HCT116 (cell line): ENCODE results near the gene TMEM132D. TPM values are rescaled to one million over a fixed set of nuclear protein-coding genes. Genes with fewer than 3 reads are reported as not detected.

Experiments
- ATAC-seq: fragments of 200-7000 bp; cut with Tn5 transposase; 2 replicates; pipeline ENCODE4 v1.9.1; 2020; ENCODE audit warnings: mild to moderate bottlenecking, moderate library complexity
- BruUV-seq: library from RNA; stranded (reverse); fragments of 400-500 nt; replicated peaks from 2 replicates; lab custom pipeline; 2021; lab: Mats Ljungman, UMichigan
- CTCF ChIA-PET: fragments of 300-600 bp; sonication (Branson Sonifier 250); formaldehyde crosslinking; loops from one replicate; lab custom pipeline; 2021; ENCODE audit warnings: antibody characterized with exemption; lab: Charles Lee
- POLR2A ChIA-PET: fragments of 300-600, 350-600 bp; sonication (Branson Sonifier 250); formaldehyde crosslinking; loops from one replicate; lab custom pipeline; 2021; ENCODE audit warnings: antibody characterized with exemption; lab: Charles Lee
- RAD21 ChIA-PET, 2 experiments: fragments of 300-600 bp; sonication (Branson Sonifier 250); formaldehyde crosslinking; loops; one replicate each; lab custom pipeline; 2023; ENCODE audit warnings: low total read pairs in 2 of 2; ENCODE audit not compliant: uncharacterized antibody in 2 of 2, unreplicated experiment in 2 of 2, low non-redundant PET in 1 of 2; lab: Charles Lee
- DNase-seq: peaks from one replicate; pipeline ENCODE4 v3.0.0-alpha.2; 2010; ENCODE audit warnings: low read depth, low spot score
- H2AFZ ChIP-seq: fragments of 200-600 bp; shearing (Covaris generic), sonication (generic); 2 replicates; pipeline ENCODE4 v1.6.1; 2017; ENCODE audit warnings: low read depth, mixed run types, mixed read lengths, antibody characterized with exemption, low read length; ENCODE audit not compliant: poor library complexity, severe bottlenecking
- H3K27ac ChIP-seq: 2 replicates; pipeline ENCODE4 v1.5.1; 2012; ENCODE audit warnings: low read depth, low read length
- H3K27me3 ChIP-seq: fragments of 200-600 bp; sonication (generic); 2 replicates; pipeline ENCODE4 v1.6.1; 2016; ENCODE audit warnings: mixed run types, low read length, mixed read lengths; ENCODE audit not compliant: insufficient read depth
- H3K36me3 ChIP-seq, 2 experiments: fragments of 200-500 bp in 1 of 2; fragments of 200-600 bp in 1 of 2; sonication (Bioruptor generic) in 1 of 2; sonication (generic) in 1 of 2; 2 replicates each; pipeline versions ENCODE4 v1.5.1 to v1.6.1; 2014 to 2016; ENCODE audit warnings: low read length in 2 of 2, inconsistent platforms in 1 of 2, mixed read lengths in 1 of 2, mixed run types in 1 of 2; ENCODE audit not compliant: insufficient read depth in 2 of 2, control insufficient read depth in 1 of 2
- H3K4me1 ChIP-seq, 2 experiments: fragments of 200-600 bp in 1 of 2; sonication (generic) in 1 of 2; 2 replicates each; pipeline versions ENCODE4 v1.5.1 to v1.6.1; 2012 to 2017; ENCODE audit warnings: low read length in 2 of 2, inconsistent platforms in 1 of 2, mild to moderate bottlenecking in 1 of 2, mixed read lengths in 1 of 2, mixed run types in 1 of 2, moderate library complexity in 1 of 2; ENCODE audit not compliant: insufficient read depth in 2 of 2, control insufficient read depth in 1 of 2
- H3K4me2 ChIP-seq: fragments of 200-600 bp; sonication (generic); 2 replicates; pipeline ENCODE4 v1.6.1; 2017; ENCODE audit warnings: mixed run types, low read length, mixed read lengths
- H3K4me3 ChIP-seq, 2 experiments: fragments of 200-600 bp in 1 of 2; sonication (generic) in 1 of 2; replicated peaks in 1 of 2; 2 replicates each; pipeline ENCODE4 v1.5.1; 2011 to 2016; ENCODE audit warnings: low read length in 2 of 2, control low read depth in 1 of 2, low read depth in 1 of 2, mild to moderate bottlenecking in 1 of 2, mixed read lengths in 1 of 2, mixed run types in 1 of 2
- H3K79me2 ChIP-seq: fragments of 200-600 bp; sonication (generic); 2 replicates; pipeline ENCODE4 v1.6.1; 2017; ENCODE audit warnings: mild to moderate bottlenecking, mixed run types, low read length, moderate library complexity, mixed read lengths; ENCODE audit not compliant: insufficient read depth
- H3K9ac ChIP-seq: fragments of 200-600 bp; sonication (generic); 2 replicates; pipeline ENCODE4 v1.6.1; 2016; ENCODE audit warnings: low read length, mixed read lengths
- H3K9me2 ChIP-seq: fragments of 200-600 bp; sonication (generic), shearing (Covaris generic); 2 replicates; pipeline ENCODE4 v1.6.1; 2017; ENCODE audit warnings: mixed run types, mild to moderate bottlenecking, moderate library complexity; ENCODE audit not compliant: insufficient read depth
- H3K9me3 ChIP-seq, 2 experiments: fragments of 200-500 bp in 1 of 2; fragments of 200-600 bp in 1 of 2; sonication (Bioruptor generic) in 1 of 2; sonication (generic) in 1 of 2; 2 replicates each; pipeline ENCODE4 v1.6.1; 2014 to 2017; ENCODE audit warnings: low read length in 2 of 2, mixed read lengths in 2 of 2, inconsistent platforms in 1 of 2, low read depth in 1 of 2, mild to moderate bottlenecking in 1 of 2, mixed run types in 1 of 2, moderate library complexity in 1 of 2; ENCODE audit not compliant: control insufficient read depth in 1 of 2, insufficient read depth in 1 of 2
- H4K20me1 ChIP-seq: fragments of 200-600 bp; sonication (generic), shearing (Covaris generic); 2 replicates; pipeline ENCODE4 v1.6.1; 2017; ENCODE audit warnings: mixed run types, mild to moderate bottlenecking, moderate library complexity; ENCODE audit not compliant: insufficient read depth
- ATF3 ChIP-seq: IDR thresholded peaks from 2 replicates; pipeline ENCODE4 v1.6.1; 2012
- CBX3 ChIP-seq: IDR thresholded peaks from 2 replicates; pipeline ENCODE4 v1.6.1; 2012; ENCODE audit warnings: low read depth
- CEBPB ChIP-seq: IDR thresholded peaks from 2 replicates; pipeline ENCODE4 v1.6.1; 2012; ENCODE audit warnings: low read depth
- CTCF ChIP-seq, 3 experiments: fragments of 200-600 bp in 1 of 3; sonication (generic) in 1 of 3; IDR thresholded peaks in 2 of 3; conservative IDR thresholded peaks in 1 of 3; 2 replicates each; pipeline ENCODE4 v1.5.1; 2012 to 2017; ENCODE audit warnings: low read depth in 2 of 3, low read length in 2 of 3, antibody characterized with exemption in 1 of 3, borderline replicate concordance in 1 of 3, control low read depth in 1 of 3, mild to moderate bottlenecking in 1 of 3, mixed read lengths in 1 of 3, mixed run types in 1 of 3, moderate library complexity in 1 of 3; ENCODE audit not compliant: insufficient read depth in 1 of 3
- ELF1 ChIP-seq: IDR thresholded peaks from 2 replicates; pipeline ENCODE4 v1.6.1; 2012; ENCODE audit warnings: low read depth, borderline replicate concordance
- EZH2phosphoT487 ChIP-seq: fragments of 200-600 bp; IDR thresholded peaks from 2 replicates; pipeline ENCODE4 v1.6.1; 2018; ENCODE audit warnings: antibody characterized with exemption, borderline replicate concordance
- JUND ChIP-seq: IDR thresholded peaks from 2 replicates; pipeline ENCODE4 v1.6.1; 2012
- MAX ChIP-seq: IDR thresholded peaks from 2 replicates; pipeline ENCODE4 v1.6.1; 2012
- POLR2A ChIP-seq: IDR thresholded peaks from 2 replicates; pipeline ENCODE4 v1.7.0; 2011; ENCODE audit warnings: borderline replicate concordance; ENCODE audit not compliant: insufficient read depth, insufficient read length; ENCODE audit errors: extremely low read depth
- RAD21 ChIP-seq: IDR thresholded peaks from 2 replicates; pipeline ENCODE4 v1.6.1; 2012; ENCODE audit warnings: low read depth, mild to moderate bottlenecking
- SIN3A ChIP-seq: IDR thresholded peaks from 2 replicates; pipeline ENCODE4 v1.6.1; 2012; ENCODE audit warnings: low read depth
- SP1 ChIP-seq: IDR thresholded peaks from 2 replicates; pipeline ENCODE4 v1.6.1; 2012; ENCODE audit warnings: low read depth
- SRF ChIP-seq: IDR thresholded peaks from 2 replicates; pipeline ENCODE4 v1.6.1; 2012; ENCODE audit warnings: low read depth
- TCF7L2 ChIP-seq: IDR thresholded peaks from 2 replicates; pipeline ENCODE4 v1.7.0; 2011; ENCODE audit warnings: borderline replicate concordance, inconsistent platforms; ENCODE audit not compliant: insufficient read depth, insufficient read length; ENCODE audit errors: extremely low read depth
- YY1 ChIP-seq: IDR thresholded peaks from 2 replicates; pipeline ENCODE4 v1.6.1; 2011; ENCODE audit warnings: low read length, low read depth, moderate library complexity, mild to moderate bottlenecking; ENCODE audit not compliant: insufficient replicate concordance; ENCODE audit errors: extremely low read depth
- ZFX ChIP-seq: fragments of 450-650 bp; IDR thresholded peaks from 2 replicates; pipeline ENCODE4 v1.6.1; 2017
- intact Hi-C: fragments of 100-400 bp; cut with micrococcal nuclease; formaldehyde crosslinking; loops from 2 replicates; pipeline ENCODE4 v1.10.0; 2022
- total RNA-seq: library from RNA; stranded (reverse); gene quantifications from one replicate; pipeline ENCODE4 v1.2.1, GENCODE V29; 2021; ENCODE audit not compliant: unreplicated experiment
- TF ChIP-seq, protein P1 (sequence below): IDR thresholded peaks from 2 replicates; pipeline ENCODE4 v1.6.1; 2011; ENCODE audit warnings: mild to moderate bottlenecking, low read length, moderate library complexity; ENCODE audit not compliant: insufficient replicate concordance; ENCODE audit errors: extremely low read depth

TMEM132D gene
- total RNA-seq, 1 experiment from 2014 or later, result not detected

DNA sequence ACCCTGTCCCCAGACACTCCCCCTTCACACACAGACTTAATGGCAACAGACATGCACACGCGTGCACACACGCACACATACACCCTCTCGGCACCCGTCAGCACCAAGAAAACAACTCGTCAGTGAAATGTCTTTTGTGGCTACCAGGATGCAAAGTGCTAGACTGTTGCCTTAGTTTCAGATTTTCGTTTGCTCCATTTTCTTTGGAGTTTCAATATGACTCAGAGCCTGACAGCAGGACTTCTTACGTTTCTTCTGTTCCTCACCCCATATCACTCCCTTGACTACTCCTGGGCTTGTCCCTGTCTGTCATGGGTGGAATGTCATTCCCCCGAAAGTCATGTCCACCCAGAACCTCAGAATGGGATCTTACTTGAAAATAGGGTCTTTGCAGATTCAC, 867.7 kb downstream of the TMEM132D start:
- no peak for TF ChIP-seq SP1
- TF ChIP-seq, all 23 proteins: peak for 0
- DNase-seq (no peak), ATAC-seq (no peak)
- Histone ChIP-seq H3K9ac (no peak overlapping the region), H3K9me2 (no peaks in the 10 kb centered on the region), H3K79me2 (no peaks in the 10 kb centered on the region), H3K4me3 (no peak overlapping the region), H3K9me3 (no peaks in the 10 kb centered on the region; a peak in 1 of 4 replicates), H4K20me1 (no peaks in the 10 kb centered on the region), H3K4me1 (no peaks in the 10 kb centered on the region), H3K4me2 (no peak overlapping the region), H3K27ac (no peak overlapping the region), H3K27me3 (no peaks in the 10 kb centered on the region), H2AFZ (no peak overlapping the region), H3K36me3 (no peaks in the 10 kb centered on the region)
- ChIA-PET POLR2A (no interaction called here), RAD21 (no interaction called here), CTCF (no interaction called here)
- BruUV-seq, result no TSS peak
- intact Hi-C loops, result no loop called here

DNA sequence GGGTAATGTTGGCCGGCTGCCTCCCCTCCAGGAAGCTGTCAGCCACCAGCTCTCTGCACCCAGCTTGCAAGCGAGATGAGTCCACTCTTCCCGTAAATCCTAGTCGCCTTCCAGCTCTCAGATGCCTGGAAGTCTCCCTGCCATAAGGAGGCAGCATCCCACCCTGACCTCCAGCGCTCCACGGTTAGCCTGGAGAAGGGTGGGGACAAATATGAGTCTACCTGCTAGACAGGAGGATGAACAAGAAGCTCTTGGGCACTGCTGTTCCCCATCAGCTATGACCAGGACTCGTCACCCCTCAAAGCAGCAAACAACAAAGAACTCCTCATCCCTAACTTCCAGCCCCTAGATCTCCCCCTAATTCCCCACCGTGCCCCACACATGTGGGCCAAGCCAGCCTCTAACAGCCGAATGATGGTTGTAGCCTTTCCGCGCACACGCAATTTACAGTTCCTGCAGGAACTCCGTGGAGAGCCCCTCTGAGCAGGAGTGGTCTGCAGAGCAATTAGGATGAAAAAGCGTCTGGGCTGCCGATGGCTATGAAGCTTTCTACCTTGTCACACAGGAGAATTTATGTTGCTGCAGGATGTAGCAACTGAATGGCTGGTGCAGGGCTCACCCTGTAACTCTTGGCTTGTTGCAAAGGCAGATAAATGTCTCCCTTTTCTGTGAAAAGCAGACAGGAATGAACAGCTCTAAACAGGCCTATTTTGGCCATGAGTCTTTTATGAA, 869.1 kb downstream of the TMEM132D start:
- Histone ChIP-seq H3K27me3 (no peaks in the 10 kb centered on the region), H2AFZ (no peak overlapping the region), H3K27ac (no peak overlapping the region), H3K36me3 (no peaks in the 10 kb centered on the region), H3K9ac (no peak overlapping the region), H3K9me2 (no peaks in the 10 kb centered on the region), H3K4me1 (no peaks in the 10 kb centered on the region), H3K79me2 (no peaks in the 10 kb centered on the region), H3K4me2 (no peak overlapping the region), H3K4me3 (no peak overlapping the region), H3K9me3 (no peaks in the 10 kb centered on the region; a peak in 1 of 4 replicates), H4K20me1 (no peaks in the 10 kb centered on the region)
- ChIA-PET CTCF (no interaction called here), POLR2A (no interaction called here), RAD21 (no interaction called here)
- no peak for DNase-seq
- intact Hi-C loops, result no loop called here
- BruUV-seq, result no TSS peak
- no peak for ATAC-seq
- TF ChIP-seq SRF, result no peak
- TF ChIP-seq RAD21, result no peak
- TF ChIP-seq EZH2phosphoT487, result no peak
- no peak for TF ChIP-seq MAX
- TF ChIP-seq JUND, result no peak
- TF ChIP-seq SIN3A, result no peak
- no peak for TF ChIP-seq ZFX
- TF ChIP-seq TCF7L2, result no peak
- no peak for TF ChIP-seq ATF3
- no peak for TF ChIP-seq CTCF (IDR thresholded peaks at IDR 0.05 in 2 of 3, conservative IDR thresholded peaks at IDR 0.05 in 1 of 3; ENCODE audit: borderline replicate concordance in 1 of 3, insufficient read depth in 1 of 3, low read depth in 2 of 3, low read length in 2 of 3)
- TF ChIP-seq, protein P1, sequence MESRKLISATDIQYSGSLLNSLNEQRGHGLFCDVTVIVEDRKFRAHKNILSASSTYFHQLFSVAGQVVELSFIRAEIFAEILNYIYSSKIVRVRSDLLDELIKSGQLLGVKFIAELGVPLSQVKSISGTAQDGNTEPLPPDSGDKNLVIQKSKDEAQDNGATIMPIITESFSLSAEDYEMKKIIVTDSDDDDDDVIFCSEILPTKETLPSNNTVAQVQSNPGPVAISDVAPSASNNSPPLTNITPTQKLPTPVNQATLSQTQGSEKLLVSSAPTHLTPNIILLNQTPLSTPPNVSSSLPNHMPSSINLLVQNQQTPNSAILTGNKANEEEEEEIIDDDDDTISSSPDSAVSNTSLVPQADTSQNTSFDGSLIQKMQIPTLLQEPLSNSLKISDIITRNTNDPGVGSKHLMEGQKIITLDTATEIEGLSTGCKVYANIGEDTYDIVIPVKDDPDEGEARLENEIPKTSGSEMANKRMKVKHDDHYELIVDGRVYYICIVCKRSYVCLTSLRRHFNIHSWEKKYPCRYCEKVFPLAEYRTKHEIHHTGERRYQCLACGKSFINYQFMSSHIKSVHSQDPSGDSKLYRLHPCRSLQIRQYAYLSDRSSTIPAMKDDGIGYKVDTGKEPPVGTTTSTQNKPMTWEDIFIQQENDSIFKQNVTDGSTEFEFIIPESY, result no peak
- TF ChIP-seq YY1, result no peak
- no peak for TF ChIP-seq CEBPB
- TF ChIP-seq CBX3, result no peak
- TF ChIP-seq ELF1, result no peak
- TF ChIP-seq POLR2A, result no peak
